CD4-positive, alpha-beta T cell treated with Interleukin-15 for 4 hours (primary cell): ENCODE measurements around the gene COMMD6.

Experiments
- DNase-seq: peaks from one replicate; pipeline ENCODE4 v3.0.0-alpha.2; 2020; ENCODE audit warnings: low spot score

COMMD6 gene

GRCh38 chr13:75521956-75522355 lies 15.7 kb downstream of the COMMD6 start:
- no peak for DNase-seq

GRCh38 chr13:75518439-75519088 lies 19.1 kb downstream of the COMMD6 start:
- no peak for DNase-seq

DNA sequence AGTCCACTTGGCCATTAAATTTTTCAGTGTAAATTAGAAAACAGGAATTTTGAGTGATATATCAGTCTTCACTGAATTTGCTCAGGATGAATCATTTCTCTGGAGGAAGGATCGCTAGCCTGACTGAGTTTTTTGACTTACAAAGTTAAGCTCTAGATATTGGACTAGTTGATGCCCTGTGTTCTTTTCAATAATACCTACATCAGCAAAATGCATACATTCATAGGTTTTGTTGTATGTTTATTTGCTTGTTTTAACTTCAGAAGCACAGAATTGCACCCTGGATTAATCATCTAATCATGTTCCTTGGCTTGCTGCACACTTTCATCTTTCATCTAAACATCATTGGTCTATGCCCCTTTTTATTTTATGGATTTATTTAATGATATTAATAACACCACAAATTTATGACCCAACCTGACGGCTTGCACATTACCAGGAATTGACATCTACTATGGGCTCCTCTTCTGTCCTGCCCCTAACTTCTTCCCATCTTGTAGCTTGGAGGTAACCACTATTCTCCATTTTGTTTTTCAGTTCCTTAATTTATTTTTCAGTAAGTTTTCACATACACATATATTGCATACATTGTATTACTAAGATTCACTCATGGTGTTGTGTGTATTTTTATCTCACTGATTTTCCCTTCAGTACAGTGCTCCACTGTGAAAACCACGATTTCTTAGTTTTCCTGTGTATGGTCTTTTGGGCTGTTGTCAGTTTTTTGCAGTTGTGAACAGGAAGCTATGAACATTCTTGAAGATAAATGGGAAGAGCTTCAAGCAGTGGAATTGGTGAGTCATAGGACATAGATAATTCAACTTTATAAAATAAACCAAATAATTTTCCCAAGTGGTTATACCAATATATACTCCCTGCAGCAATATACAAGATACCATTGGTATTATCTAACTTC lies 23.3 kb downstream of the COMMD6 start:
- DNase-seq = no peak

- no peak for DNase-seq
Measured at GRCh38 chr13:75513271-75513670, 24.4 kb downstream of the COMMD6 start.

- no peak for DNase-seq
Measured at GRCh38 chr13:75512253-75512652, 25.4 kb downstream of the COMMD6 start.

DNA sequence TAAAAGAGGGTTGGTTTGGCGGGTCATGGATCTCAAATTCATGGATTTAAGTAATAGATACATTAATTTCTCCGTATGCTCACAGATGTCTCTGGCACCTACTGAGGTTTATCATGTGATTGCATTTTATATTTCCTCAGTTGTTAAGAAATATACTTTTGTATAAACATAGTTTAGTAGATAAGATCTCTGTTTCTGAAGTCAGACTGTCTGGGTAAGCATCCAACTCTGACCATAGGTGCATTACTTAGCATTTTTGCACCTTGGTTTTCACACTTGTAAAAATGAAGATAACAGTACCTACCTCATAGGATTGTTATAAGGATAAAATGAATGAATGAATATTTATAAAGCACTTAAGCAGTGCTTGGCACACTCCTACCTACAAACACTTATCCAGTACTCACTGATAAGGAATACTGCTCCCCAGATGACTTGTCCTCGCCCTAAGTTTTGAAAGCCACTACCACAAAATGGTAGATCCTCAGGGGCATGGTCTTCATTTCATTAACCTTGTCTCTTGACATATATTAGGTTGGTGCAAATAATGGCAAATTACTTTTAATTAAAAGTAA lies 26.5 kb downstream of the COMMD6 start:
- no peak for DNase-seq

DNA sequence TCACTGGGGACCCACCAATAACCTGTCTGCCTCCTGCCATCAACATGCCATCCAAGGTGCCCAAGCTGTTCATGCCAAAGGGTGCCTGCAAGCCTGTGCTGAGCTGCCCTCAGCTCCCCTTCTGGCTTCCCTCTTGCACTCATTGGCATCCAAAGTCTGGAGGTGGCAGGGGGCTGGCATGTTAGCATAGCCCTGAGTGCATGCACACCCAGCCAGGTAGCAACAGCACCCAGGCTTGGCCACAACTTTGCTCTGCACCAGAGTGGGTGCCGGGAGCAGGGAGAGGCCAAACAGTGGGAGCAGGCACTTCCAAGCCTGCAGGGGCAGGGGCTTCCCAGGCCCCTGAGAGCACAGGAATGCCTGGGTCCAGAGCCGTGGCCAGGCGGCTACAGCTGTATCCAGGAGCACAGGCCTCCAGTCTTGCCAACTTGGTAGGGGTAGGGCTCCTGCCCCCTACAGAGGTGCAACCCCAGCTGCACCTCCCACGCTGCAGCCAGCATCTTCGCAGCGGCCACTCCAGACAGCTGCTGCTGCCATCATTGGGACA lies 29.6 kb downstream of the COMMD6 start:
- no peak for DNase-seq

- no peak for DNase-seq
Measured at GRCh38 chr13:75507027-75508001, 30.3 kb downstream of the COMMD6 start.

DNA sequence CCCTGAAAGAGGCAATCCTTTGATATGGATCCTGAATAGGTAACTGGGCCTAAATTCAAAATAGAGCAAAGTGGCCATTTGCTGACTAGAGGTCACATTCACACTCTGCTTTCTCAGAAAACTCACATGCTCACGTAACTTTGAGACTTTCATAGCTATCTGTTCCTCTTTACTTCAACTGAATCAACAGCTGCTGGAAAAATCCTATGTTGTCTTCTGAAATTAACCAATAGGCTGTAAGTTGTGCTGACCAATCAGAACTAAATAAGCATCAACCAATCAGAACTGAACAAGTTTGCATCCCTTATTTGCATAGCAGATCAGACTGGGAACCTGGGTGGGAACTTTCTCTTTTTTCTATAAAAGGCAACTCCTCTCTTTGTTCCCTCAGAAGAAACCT lies 31.6 kb downstream of the COMMD6 start:
- no peak for DNase-seq

- DNase-seq = no peak
Measured at GRCh38 chr13:75505327-75505726, 32.3 kb downstream of the COMMD6 start.

- DNase-seq = no peak
Measured at GRCh38 chr13:75495938-75496337, 41.7 kb downstream of the COMMD6 start.

GRCh38 chr13:75494491-75494890 lies 43.1 kb downstream of the COMMD6 start:
- DNase-seq = no peak

DNA sequence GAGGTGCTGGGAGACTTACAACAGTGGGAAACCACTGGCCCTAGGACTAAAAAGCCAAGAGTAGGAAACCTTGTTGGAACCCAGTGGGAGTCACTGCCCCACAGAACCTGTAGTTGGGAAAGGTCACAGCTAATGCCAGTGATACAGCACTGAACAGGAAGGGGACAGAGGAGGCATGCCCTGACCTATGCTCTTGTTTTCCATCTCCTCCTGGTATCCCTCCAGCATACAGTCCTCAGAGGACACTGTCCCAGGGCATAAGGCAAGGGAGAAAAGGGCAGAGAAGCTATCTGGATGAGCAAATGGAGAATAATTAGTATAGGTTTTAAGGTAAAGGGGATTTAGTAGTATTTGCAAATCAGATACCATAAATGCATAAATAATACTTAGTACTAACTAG lies 44.5 kb downstream of the COMMD6 start:
- no peak for DNase-seq

DNA sequence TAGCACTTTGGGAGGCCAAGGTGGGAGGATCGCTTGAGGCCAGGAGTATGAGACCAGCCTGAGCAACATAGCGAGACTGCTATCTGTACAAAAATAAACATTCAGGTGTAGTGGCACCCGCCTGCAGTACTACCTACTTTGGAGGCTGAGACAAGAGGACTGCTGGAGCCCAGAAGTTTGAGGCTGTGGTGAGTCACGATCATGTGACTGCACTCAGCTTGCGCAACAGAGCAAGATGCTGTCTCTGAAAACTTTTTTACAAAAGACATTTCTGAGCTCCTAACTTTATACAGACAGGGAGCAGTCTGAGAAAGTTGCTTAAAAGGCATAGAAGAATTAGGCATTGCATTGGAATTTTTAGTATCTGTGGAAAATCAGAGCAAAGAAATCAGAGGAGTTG lies 45.3 kb downstream of the COMMD6 start:
- no peak for DNase-seq

- no peak for DNase-seq
Measured at GRCh38 chr13:75491376-75491775, 46.3 kb downstream of the COMMD6 start.

DNA sequence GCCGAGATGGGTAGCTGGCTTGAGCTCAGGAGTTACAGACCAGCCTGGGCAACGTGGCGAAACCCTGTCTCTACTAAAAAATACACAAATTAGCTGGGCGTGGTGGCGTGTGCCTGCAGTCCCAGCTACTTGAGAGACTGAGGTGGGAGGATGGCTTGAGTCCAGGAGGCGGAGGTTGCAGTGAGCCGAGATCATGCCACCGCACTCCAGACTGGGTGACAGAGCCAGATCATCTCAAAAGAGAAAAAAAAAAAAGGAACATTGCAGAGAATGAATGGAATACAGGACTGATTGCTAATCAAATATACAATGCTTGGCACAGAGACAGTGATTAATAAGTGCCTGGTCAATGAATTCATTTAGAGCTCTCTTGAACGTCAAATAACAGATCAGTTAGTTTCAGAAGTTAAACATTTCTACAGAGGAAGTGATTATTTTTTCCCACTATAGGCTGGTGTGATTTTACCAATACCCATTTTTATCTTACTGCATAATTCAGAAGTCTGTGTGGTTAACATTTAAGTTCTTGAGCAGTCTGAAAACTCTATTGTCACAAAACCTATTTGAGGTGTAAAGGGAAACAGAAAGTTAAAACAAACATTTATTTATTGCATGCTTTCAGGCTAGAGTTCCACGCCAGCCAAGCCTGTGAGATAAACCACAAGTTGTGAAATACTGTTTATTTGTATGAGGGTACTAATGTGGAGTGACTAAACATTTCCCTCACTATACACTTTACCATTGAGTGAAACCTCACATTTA lies 48.0 kb downstream of the COMMD6 start:
- no peak for DNase-seq

DNA sequence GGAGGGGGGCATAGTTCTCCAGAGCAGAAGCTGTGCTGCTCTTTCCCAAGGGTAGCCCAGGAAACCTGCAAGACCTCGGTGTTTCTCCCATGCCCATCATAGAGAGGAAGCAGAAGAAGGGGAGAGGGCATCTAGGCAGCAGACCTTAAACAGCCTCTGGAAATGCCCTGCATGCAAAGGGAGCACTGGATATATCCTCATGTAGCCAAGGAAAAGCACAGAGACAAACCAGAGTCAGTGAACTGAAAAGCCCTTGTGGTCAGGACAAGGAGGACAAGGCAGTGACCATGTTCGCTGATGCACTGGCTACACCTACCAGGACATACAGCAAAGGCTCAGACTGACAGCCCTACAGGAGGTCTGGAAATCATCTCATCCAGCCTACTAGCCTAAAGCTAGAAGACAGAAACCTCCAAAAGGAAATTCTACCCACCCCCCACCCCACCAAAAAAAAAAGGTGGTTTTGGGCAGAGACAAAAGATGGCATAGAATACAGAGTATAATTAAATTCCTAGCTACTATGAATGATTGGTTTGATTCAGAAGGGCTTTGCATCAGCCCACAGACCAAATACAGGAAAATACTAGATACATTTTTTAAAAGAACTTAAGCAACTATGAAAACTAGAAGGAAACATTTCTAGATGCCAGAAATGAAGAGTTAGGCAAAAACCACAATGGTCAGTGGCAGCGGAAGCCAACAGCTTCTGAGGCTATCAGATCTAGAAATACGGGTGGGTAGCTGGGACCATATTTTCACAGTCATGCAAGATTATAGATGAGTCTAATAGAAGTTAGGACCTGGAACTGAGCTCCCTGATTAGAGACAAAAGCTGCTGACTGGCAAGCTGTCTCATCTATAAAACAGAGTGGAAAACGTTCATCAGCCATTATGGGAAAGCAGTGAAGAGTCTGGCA lies 51.2 kb downstream of the COMMD6 start:
- DNase-seq = no peak

- DNase-seq = no peak
Measured at GRCh38 chr13:75485286-75486062, 52.2 kb downstream of the COMMD6 start.

DNA sequence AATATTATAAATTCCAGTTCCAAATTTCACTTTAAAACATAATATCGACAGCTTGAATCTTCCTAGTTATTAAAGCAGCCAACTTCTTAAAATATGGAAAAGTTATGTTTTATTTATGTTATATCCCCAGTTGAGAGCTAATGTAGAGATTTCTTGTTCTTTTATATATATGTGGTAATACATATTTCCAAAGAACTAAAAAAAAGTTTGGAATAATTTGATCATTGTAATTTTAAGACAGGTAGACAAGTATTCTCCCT lies 54.9 kb downstream of the COMMD6 start:
- no peak for DNase-seq
